ENCODE data around the gene POU2F3. TPM values are rescaled to one million over a fixed set of nuclear protein-coding genes. Genes with fewer than 3 reads are reported as not detected.

The POU2F3 gene
- total and polyA plus RNA-seq, 2 of the 13 experiments (the other 11 are each of a cell fraction or from before 2014, with no cell fraction given), result not detected

DNA sequence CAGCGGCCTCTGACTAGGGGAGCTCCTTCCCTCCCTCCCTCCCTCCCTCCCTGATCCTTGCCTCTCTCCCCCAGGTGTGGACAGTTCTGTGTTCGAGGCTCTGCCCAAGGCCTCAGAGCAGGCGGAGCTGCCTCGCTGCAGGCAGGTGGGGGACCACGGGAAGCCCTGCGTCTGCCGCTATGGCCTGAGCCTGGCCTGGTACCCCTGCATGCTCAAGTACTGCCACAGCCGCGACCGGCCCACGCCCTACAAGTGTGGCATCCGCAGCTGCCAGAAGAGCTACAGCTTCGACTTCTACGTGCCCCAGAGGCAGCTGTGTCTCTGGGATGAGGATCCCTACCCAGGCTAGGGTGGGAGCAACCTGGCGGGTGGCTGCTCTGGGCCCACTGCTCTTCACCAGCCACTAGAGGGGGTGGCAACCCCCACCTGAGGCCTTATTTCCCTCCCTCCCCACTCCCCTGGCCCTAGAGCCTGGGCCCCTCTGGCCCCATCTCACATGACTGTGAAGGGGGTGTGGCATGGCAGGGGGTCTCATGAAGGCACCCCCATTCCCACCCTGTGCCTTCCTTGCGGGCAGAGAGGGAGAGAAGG lies 11.1 kb upstream of the POU2F3 start (continued):
- TF ChIP-seq, protein P1, sequence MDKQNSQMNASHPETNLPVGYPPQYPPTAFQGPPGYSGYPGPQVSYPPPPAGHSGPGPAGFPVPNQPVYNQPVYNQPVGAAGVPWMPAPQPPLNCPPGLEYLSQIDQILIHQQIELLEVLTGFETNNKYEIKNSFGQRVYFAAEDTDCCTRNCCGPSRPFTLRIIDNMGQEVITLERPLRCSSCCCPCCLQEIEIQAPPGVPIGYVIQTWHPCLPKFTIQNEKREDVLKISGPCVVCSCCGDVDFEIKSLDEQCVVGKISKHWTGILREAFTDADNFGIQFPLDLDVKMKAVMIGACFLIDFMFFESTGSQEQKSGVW (CRISPR knock-in tag; IDR thresholded peaks at IDR 0.05; ENCODE audit: borderline replicate concordance), result no peak
- TF ChIP-seq RFXAP (CRISPR knock-in tag; IDR thresholded peaks at IDR 0.05; ENCODE audit: borderline replicate concordance) (no peak), TBX2 (CRISPR knock-in tag; IDR thresholded peaks at IDR 0.05; ENCODE audit: borderline replicate concordance) (no peak), NFIC (IDR thresholded peaks at IDR 0.05; ENCODE audit: low read length) (no peak), RORA (CRISPR knock-in tag; IDR thresholded peaks at IDR 0.05) (no peak), HMG20A (CRISPR knock-in tag; IDR thresholded peaks at IDR 0.05; ENCODE audit: borderline replicate concordance) (no peak), ZBTB42 (CRISPR knock-in tag; IDR thresholded peaks at IDR 0.05) (no peak), ZNF547 (CRISPR knock-in tag; IDR thresholded peaks at IDR 0.05) (no peak), ZNF766 (CRISPR knock-in tag; IDR thresholded peaks at IDR 0.05; ENCODE audit: borderline replicate concordance) (no peak), ZKSCAN8 (CRISPR knock-in tag; IDR thresholded peaks at IDR 0.05; ENCODE audit: borderline replicate concordance) (no peak), ZNF713 (CRISPR knock-in tag; IDR thresholded peaks at IDR 0.05) (no peak), ZC3H4 (CRISPR knock-in tag; IDR thresholded peaks at IDR 0.05; ENCODE audit: borderline replicate concordance) (no peak), TAF15 (IDR thresholded peaks at IDR 0.05; ENCODE audit: low read depth, low read length, poor library complexity, severe bottlenecking) (no peak), ZBTB21 (CRISPR knock-in tag; IDR thresholded peaks at IDR 0.05) (no peak), RARG (CRISPR knock-in tag; IDR thresholded peaks at IDR 0.05; ENCODE audit: low read depth) (no peak), ZNF460 (CRISPR knock-in tag; IDR thresholded peaks at IDR 0.05; ENCODE audit: borderline replicate concordance) (no peak), REXO4 (CRISPR knock-in tag; IDR thresholded peaks at IDR 0.05; ENCODE audit: borderline replicate concordance) (no peak)
- TF ChIP-seq, protein P2, sequence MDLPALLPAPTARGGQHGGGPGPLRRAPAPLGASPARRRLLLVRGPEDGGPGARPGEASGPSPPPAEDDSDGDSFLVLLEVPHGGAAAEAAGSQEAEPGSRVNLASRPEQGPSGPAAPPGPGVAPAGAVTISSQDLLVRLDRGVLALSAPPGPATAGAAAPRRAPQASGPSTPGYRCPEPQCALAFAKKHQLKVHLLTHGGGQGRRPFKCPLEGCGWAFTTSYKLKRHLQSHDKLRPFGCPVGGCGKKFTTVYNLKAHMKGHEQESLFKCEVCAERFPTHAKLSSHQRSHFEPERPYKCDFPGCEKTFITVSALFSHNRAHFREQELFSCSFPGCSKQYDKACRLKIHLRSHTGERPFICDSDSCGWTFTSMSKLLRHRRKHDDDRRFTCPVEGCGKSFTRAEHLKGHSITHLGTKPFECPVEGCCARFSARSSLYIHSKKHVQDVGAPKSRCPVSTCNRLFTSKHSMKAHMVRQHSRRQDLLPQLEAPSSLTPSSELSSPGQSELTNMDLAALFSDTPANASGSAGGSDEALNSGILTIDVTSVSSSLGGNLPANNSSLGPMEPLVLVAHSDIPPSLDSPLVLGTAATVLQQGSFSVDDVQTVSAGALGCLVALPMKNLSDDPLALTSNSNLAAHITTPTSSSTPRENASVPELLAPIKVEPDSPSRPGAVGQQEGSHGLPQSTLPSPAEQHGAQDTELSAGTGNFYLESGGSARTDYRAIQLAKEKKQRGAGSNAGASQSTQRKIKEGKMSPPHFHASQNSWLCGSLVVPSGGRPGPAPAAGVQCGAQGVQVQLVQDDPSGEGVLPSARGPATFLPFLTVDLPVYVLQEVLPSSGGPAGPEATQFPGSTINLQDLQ (CRISPR knock-in tag; IDR thresholded peaks at IDR 0.05), result no peak
- TF ChIP-seq, protein P3, sequence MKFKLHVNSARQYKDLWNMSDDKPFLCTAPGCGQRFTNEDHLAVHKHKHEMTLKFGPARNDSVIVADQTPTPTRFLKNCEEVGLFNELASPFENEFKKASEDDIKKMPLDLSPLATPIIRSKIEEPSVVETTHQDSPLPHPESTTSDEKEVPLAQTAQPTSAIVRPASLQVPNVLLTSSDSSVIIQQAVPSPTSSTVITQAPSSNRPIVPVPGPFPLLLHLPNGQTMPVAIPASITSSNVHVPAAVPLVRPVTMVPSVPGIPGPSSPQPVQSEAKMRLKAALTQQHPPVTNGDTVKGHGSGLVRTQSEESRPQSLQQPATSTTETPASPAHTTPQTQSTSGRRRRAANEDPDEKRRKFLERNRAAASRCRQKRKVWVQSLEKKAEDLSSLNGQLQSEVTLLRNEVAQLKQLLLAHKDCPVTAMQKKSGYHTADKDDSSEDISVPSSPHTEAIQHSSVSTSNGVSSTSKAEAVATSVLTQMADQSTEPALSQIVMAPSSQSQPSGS (CRISPR knock-in tag; IDR thresholded peaks at IDR 0.05), result no peak
